Heart left ventricle (tissue), 16 donors: Measurements from ENCODE around the gene MAPKAP1. TPM values are rescaled to one million over a fixed set of nuclear protein-coding genes. Genes with fewer than 3 reads are reported as not detected.

Experiments
- ATAC-seq, 4 donors: fragments of 200-7000 bp; cut with Tn5 transposase; one replicate each; pipeline ENCODE4 v1.9.1; 2020 to 2022; ENCODE audit warnings: moderate library complexity in 4 of 4, mild to moderate bottlenecking in 3 of 4, moderate number of reproducible peaks in 1 of 4
- DNase-seq, 5 donors: peaks; one replicate each; pipeline ENCODE4 v3.0.0-alpha.2; 2020
- H3K27ac ChIP-seq, 12 donors: fragments of 200-600 bp; sonication (generic) in 4 of 12; one replicate each; pipeline versions ENCODE4 v1.5.0 to v1.8.0; 2016 to 2022; ENCODE audit warnings: mild to moderate bottlenecking in 2 of 12
- H3K27me3 ChIP-seq, 9 donors: fragments of 200-600 bp; sonication (generic) in 2 of 9; one replicate each; pipeline versions ENCODE4 v1.5.1 to v1.8.0; 2016 to 2022; ENCODE audit warnings: mild to moderate bottlenecking in 3 of 9
- H3K36me3 ChIP-seq, 9 donors: fragments of 200-600 bp; sonication (generic) in 2 of 9; one replicate each; pipeline versions ENCODE4 v1.5.0 to v1.8.0; 2018 to 2022; ENCODE audit warnings: mild to moderate bottlenecking in 2 of 9
- H3K4me1 ChIP-seq, 12 donors: fragments of 200-600 bp; sonication (generic) in 4 of 12; one replicate each; pipeline versions ENCODE4 v1.5.0 to v1.8.0; 2016 to 2022; ENCODE audit warnings: mild to moderate bottlenecking in 3 of 12
- H3K4me3 ChIP-seq, 12 donors: fragments of 200-600 bp; sonication (generic) in 4 of 12; one replicate each; pipeline versions ENCODE4 v1.5.0 to v1.8.0; 2017 to 2022; ENCODE audit warnings: mild to moderate bottlenecking in 9 of 12, moderate library complexity in 4 of 12
- H3K9me3 ChIP-seq, 12 donors: fragments of 200-600 bp; sonication (generic) in 4 of 12; one replicate each; pipeline versions ENCODE4 v1.5.0 to v1.8.0; 2016 to 2022; ENCODE audit warnings: mild to moderate bottlenecking in 1 of 12
- POLR2A ChIP-seq, 2 donors: fragments of 450-650 bp; IDR thresholded peaks; one replicate each; pipeline ENCODE4 v1.6.1; 2017; ENCODE audit warnings: antibody characterized with exemption in 2 of 2, mild to moderate bottlenecking in 2 of 2, moderate library complexity in 2 of 2
- WGBS, 4 donors: extraction: QIAGEN DNeasy Blood & Tissue Kit in 2 of 4; methylation state at CpG; one replicate each; pipeline versions ENCODE4 v1.1.5 to v1.1.7; 2013 to 2018; 5-methylcytosine and 5-hydroxymethylcytosine counted together
- intact Hi-C, 10 donors: fragments of 100-400 bp; cut with DNase I; formaldehyde crosslinking; loops; one replicate each; pipeline versions ENCODE4 v1.11.1 to v1.14.2; 2022
- polyA plus RNA-seq, 2 donors: library from polyadenylated mRNA; stranded (reverse); fragments of 200-250 nt; gene quantifications; one replicate each; pipeline ENCODE4 v1.2.3, GENCODE V29; 2013
- total RNA-seq, 9 donors: library from RNA; depleted of rRNA in 2 of 9; stranded (reverse); fragments of >200 nt in 2 of 9; fragmentation: NEBNext Ultra II Directional in 3 of 9; extraction: Animal tissue kit (Norgen Biotek cat#: 25700) in 3 of 9; gene quantifications; one replicate each; pipeline versions ENCODE4 v1.1.0 to v1.2.4, GENCODE V29; 2016 to 2023
- TF ChIP-seq, protein P1 (sequence below), 12 donors: fragments of 200-600 bp; sonication (generic) in 4 of 12; IDR thresholded peaks; one replicate each; pipeline versions ENCODE4 v1.5.0 to v1.8.0; 2018 to 2022; ENCODE audit warnings: antibody characterized with exemption in 12 of 12, mild to moderate bottlenecking in 5 of 12
- donor health status: ischemic (EF 13 %, LVEDD 7.1; RV severe dilation, severe dysfunction).
- donor health status: healthy with polysubstance abuse.
- donor health status: DM: no; HTN: yes; CAD: no.
- donor health status: DM: no; HTN: no; CAD: no.
- donor health status: ischemic (EF 25% LVEDD 6.9; RV normal size, moderate dysfunction).
- donor health status: ischemic (EF 25% LVEDD 5.7; RV mildly dilated, moderate dysfunction).
- donor health status: healthy.
- donor health status: DM: yes; HTN: yes; CAD: no.
- donor health status: ischemic (EF 35%, LVEDD 5.7; RV mildly dilated, moderate dysfunction).
- donor health status: nonischemic (EF 11% LVEDD 7.7; RV severe dilation, severe dysfunction).
- donor health status: DM: yes; HTN: yes; CAD: no.
- donor health status: PGD.
- donor health status: ischemic (EF 29% LVEDD 5.4; RV normal size, mild dysfunction).
- donor health status: nonischemic (EF 23%, LVEDD 6.1; RV moderate dilation, normal function).

The MAPKAP1 gene
- total and polyA plus RNA-seq, 11 donors: 76.2 to 145 (median 124) TPM

DNA sequence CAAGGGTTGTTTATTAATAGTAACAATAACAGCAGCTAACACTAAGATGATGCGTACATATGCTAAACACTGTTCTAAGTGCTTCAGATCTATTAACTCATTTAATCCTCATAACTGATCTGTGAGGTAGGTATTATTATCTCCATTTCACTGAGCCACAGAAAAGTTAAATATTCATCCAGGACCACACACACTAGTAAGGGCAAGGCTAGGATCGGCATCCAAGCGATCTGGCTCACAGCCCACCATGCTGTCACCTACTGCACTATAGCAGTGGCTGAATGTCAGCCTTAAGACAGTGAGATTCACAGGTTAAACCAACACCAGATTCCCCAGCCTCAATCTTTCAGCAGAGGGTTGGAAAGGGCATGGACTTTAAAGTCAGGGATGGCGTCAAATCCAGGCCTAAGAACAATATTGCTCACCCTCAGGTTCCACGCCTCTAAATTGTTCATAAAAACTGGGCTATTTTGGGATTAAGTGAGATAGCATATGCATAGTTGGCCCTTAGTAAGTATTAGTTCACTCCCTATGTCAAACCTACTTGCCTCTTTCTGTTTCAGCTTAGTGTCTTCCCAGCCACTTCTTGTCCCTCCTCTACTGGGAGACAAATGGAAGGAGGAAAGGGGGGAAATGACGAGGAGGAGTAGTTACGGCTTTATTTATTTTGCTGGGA, 150.8 kb downstream of the MAPKAP1 start:
- intact Hi-C loops: loop anchor here in 8 of 10 donors (2.0 to 10.0 kb wide), 10 partner anchors 19 to 671 kb away; partner anchors contain the start of gene PBX3 (in 3 of the 8)
- Histone ChIP-seq H3K27ac (peak overlapping the region in 3 of 12 donors; percentile 7 to 20 (median 16)), H3K36me3 (peaks cover 0 to 11% (median 5%) of the 10 kb centered on the region in 9 donors), H3K4me3 (no peak overlapping the region), H3K4me1 (peaks cover under 1 to 36% (median 9%) of the 10 kb centered on the region in 12 donors), H3K9me3 (no peaks in the 10 kb centered on the region), H3K27me3 (no peaks in the 10 kb centered on the region)
- ATAC-seq (peak in 3 of 4 donors; percentile 4 to 53 (median 45)), DNase-seq (peak in 1 of 5 donors; percentile 44)
- TF ChIP-seq, protein P1, sequence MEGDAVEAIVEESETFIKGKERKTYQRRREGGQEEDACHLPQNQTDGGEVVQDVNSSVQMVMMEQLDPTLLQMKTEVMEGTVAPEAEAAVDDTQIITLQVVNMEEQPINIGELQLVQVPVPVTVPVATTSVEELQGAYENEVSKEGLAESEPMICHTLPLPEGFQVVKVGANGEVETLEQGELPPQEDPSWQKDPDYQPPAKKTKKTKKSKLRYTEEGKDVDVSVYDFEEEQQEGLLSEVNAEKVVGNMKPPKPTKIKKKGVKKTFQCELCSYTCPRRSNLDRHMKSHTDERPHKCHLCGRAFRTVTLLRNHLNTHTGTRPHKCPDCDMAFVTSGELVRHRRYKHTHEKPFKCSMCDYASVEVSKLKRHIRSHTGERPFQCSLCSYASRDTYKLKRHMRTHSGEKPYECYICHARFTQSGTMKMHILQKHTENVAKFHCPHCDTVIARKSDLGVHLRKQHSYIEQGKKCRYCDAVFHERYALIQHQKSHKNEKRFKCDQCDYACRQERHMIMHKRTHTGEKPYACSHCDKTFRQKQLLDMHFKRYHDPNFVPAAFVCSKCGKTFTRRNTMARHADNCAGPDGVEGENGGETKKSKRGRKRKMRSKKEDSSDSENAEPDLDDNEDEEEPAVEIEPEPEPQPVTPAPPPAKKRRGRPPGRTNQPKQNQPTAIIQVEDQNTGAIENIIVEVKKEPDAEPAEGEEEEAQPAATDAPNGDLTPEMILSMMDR (IDR thresholded peaks at IDR 0.05): no peak
- no peak for TF ChIP-seq POLR2A (IDR thresholded peaks at IDR 0.05)
- WGBS, 4 donors: 67 to 77% (median 70%) methylated on average over 7 of the region's 7 CpGs

DNA sequence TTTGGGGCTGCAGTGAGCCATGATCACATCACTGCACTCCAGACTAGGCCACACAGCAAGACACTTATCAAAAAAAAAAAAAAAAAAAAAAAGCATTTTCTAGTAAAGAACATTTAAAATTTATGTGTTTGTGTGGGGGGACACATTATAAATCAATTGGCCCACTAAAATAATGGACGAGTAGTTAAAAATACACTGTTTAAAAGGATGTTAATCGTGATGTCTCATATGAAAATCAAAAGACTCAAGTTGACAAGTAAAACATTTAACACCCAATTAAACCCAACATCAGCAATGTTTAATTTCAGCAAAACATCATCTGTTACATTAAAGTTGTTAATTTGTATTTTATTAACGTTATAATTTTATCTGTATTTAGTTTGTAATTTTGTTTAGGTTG, 152.3 kb downstream of the MAPKAP1 start:
- Histone ChIP-seq H3K27me3 (no peaks in the 10 kb centered on the region), H3K4me3 (no peak overlapping the region), H3K9me3 (no peaks in the 10 kb centered on the region), H3K36me3 (peaks cover 0 to 11% (median 5%) of the 10 kb centered on the region in 9 donors), H3K4me1 (peaks cover 4 to 50% (median 24%) of the 10 kb centered on the region in 12 donors), H3K27ac (no peak overlapping the region)
- whole genome bisulfite sequencing, 4 donors: 88 to 96% (median 92%) methylated on average over 3 of the region's 3 CpGs
- DNase-seq (no peak), ATAC-seq (no peak)
- intact Hi-C loops: loop anchor here in 8 of 10 donors (5.0 to 10.0 kb wide), 9 partner anchors 73 to 673 kb away; partner anchors contain the start of gene PBX3 (in 3 of the 8)
- TF ChIP-seq, protein P1 (IDR thresholded peaks at IDR 0.05): no peak
- TF ChIP-seq POLR2A (IDR thresholded peaks at IDR 0.05): no peak

DNA sequence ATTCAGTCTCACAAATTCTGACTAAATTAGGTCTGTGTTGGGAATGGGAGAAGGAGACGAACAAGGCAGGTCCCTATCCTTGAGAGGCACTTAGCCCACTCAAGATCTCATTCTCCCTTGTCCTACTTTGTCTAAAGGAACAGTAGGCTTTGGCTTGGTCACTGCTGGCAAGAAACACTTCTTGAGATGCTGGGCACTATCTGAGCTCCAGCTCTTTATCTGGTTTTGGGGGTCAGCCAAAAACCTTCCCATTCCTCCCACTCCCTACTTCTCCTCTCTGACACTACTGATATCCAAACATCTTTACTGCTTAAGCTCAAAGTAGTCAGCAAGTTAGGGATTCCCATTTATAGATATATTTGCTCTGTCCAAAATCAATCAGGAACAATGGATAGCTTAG, 155.2 kb downstream of the MAPKAP1 start:
- H3K4me1 ChIP-seq: peaks cover 2 to 60% (median 33%) of the 10 kb centered on the region in 12 donors
- WGBS, 4 donors: 59 to 91% (median 71%) methylated on average over 1 of the region's 1 CpG

More for the DNA sequence above, 155.2 kb downstream of the MAPKAP1 start:
- Histone ChIP-seq H3K4me3 (no peak overlapping the region), H3K9me3 (no peaks in the 10 kb centered on the region), H3K27me3 (no peaks in the 10 kb centered on the region), H3K36me3 (peaks cover 0 to 4% (median 0%) of the 10 kb centered on the region in 9 donors), H3K27ac (peak overlapping the region in 1 of 12 donors; percentile 21)
- TF ChIP-seq POLR2A (IDR thresholded peaks at IDR 0.05): no peak
- TF ChIP-seq, protein P1 (IDR thresholded peaks at IDR 0.05): no peak
- intact Hi-C loops: loop anchor here in 4 of 10 donors (5.0 to 10.0 kb wide), 5 partner anchors 79 to 673 kb away; partner anchors contain the start of gene PBX3 (in 1 of the 4)
- DNase-seq: no peak
- ATAC-seq: no peak
